HFF-Myc (cell line): Measurements from ENCODE around the gene TREX2.

Source experiments
- DNase-seq: peaks from one replicate; pipeline ENCODE4 v3.0.0-alpha.2; 2011; ENCODE audit warnings: low read depth; ENCODE audit errors: extremely low read depth
- H3K4me3 ChIP-seq: replicated peaks from 2 replicates; pipeline ENCODE4 v1.5.1; 2011; ENCODE audit warnings: low read depth, mild to moderate bottlenecking, control low read depth, low read length
- TF ChIP-seq, protein P1 (sequence below): IDR thresholded peaks from 2 replicates; pipeline ENCODE4 v1.5.1; 2012; ENCODE audit warnings: mild to moderate bottlenecking, low read depth, low read length, control low read depth; ENCODE audit errors: missing control alignments

The TREX2 gene

DNA sequence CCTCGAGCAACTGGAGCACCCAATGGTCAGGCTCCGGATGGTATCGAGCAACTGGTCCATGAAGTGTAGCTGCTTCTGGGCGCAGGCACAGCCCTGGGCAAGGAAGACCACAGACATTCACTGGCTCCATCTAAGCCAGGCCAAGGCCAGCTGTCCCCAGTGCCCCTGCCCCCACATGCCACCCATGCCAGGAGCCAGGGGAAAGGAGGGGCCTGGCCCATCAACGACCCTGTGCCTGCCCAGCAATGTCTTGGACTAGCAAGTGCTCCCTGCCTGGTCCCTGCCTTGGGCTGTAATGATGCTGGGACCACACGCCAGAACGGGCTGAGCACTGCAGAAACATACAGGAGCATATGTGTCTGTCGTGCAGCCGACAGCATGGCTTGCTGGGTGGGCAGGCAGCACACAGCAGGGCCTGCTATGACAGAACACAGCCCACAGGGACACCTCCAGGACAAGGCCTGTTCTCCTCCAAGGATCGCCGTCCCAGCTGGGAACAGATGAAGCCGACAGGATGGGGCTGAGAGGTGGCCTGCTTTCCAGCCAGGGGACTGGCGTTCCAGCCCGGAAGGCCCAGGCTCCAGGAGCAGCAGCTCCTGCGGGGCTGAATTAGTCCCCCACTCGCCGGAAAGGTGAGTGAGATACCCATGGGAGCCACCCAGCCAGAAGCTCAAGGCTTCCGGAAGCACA lies 11.4 kb upstream of the TREX2 start:
- TF ChIP-seq, protein P1, sequence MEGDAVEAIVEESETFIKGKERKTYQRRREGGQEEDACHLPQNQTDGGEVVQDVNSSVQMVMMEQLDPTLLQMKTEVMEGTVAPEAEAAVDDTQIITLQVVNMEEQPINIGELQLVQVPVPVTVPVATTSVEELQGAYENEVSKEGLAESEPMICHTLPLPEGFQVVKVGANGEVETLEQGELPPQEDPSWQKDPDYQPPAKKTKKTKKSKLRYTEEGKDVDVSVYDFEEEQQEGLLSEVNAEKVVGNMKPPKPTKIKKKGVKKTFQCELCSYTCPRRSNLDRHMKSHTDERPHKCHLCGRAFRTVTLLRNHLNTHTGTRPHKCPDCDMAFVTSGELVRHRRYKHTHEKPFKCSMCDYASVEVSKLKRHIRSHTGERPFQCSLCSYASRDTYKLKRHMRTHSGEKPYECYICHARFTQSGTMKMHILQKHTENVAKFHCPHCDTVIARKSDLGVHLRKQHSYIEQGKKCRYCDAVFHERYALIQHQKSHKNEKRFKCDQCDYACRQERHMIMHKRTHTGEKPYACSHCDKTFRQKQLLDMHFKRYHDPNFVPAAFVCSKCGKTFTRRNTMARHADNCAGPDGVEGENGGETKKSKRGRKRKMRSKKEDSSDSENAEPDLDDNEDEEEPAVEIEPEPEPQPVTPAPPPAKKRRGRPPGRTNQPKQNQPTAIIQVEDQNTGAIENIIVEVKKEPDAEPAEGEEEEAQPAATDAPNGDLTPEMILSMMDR: no peak
- no peak for DNase-seq
- no peak overlapping the region for H3K4me3 ChIP-seq

DNA sequence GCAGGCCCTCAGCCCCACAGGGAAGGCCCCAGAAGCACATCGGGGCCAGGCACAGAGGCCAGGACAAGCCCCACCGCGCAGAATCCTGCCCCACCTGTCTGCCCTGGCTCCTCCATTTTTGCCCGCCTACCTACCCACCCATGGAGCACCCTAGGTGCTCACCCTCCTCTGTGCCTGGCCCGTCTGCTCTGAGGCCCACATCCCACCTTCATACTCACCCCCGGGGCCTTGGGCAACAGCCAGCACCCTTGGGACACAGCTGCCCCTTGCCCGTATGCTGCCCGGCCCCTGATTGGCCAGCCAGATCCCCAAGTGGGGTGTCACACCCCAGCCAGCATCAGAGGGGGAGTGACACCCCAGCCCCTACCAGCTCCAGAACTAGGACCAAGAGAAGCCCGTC lies 10.8 kb upstream of the TREX2 start:
- TF ChIP-seq, protein P1: no peak
- DNase-seq: no peak

DNA sequence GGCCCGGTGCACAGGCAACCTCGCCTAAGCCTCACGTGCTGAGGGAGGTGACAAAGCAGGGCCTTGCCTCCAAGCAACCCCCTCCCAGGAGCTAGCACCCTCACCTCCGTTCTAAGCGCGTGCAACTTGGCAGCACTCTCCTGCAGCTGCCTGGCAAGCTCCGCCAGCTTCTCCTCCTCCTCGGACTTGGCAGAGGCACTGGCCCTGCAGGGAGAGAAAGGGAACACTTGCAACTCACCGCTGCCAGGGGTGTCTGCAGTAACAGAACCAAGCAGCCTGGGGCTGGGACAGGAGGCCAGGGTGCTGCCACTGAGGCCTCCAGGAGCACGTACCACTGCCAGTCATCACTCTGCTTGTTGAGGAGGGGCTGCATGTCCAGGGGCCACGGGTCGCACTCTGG lies 10.3 kb upstream of the TREX2 start:
- TF ChIP-seq, protein P1: no peak
- H3K4me3 ChIP-seq: no peak overlapping the region
- DNase-seq: no peak

More for the DNA sequence above, 10.8 kb upstream of the TREX2 start:
- no peak overlapping the region for H3K4me3 ChIP-seq

DNA sequence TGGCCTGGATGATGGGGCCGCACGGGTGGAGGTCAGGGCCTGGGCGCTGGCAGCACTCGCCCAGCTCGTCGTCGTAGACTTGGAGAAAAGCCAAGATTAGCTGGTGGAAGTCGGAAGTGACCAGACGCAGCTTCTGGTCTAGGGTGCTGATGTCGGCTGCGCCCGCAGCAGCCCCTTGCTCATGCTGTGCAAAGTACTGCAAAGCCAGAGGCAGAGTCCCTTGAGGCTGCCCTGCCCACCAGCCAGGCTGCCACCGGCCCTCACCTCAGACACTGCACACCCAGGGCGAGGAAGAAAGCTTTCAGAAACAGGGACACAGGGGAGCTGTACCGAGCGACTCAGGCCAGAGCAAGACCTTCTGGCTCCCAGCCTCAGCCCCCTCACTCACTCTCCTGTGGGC lies 9.7 kb upstream of the TREX2 start:
- TF ChIP-seq, protein P1: no peak
- no peak for DNase-seq
- no peak overlapping the region for H3K4me3 ChIP-seq

DNA sequence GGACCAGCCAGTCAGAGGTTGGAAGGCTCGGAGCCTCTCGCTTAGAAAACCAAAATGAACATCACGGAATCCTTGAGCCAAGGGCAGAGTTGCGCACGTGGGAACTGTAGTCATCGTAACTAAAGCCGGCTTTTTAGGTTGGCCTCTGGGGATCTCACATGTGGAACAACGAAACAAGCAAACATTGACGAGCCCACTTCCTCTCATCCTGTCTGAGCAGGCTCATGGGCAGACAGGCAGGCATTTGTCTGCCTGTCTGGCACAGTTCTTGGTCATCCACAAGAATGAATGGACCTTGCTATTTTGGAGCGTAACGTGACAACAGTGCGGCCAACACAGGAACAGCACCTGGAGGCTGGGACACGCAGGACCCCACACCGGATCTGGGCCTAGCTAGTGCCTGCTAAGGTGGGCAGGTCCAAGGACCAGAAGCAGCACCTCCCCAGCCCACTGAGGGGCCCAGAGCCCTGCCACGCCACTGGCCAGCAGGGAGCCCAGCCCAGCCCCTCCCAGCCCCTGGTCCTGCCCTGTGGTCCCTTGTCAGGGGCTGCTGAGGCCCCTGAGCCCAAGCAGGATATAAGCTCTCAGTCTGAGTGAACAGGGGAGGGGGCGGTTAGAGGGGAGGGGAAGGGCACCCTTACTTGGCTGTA lies 9.2 kb upstream of the TREX2 start:
- DNase-seq: no peak
- no peak overlapping the region for H3K4me3 ChIP-seq
- TF ChIP-seq, protein P1: no peak

DNA sequence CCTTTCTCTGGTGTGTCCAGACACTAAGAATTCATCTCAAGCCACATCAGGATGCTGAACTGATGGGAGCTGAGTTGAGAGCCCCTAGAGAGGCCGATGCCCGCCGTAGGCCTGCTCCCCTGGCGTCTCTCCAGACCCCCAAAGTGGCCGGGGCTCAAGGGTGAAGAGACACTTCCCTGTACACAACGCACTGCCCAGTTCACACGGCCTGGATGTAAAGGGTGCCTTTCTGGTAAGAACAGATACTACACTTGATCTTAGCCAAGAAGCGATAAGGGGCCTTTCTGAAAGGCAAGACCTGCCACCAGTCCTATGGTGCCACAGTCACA lies 5.1 kb upstream of the TREX2 start:
- TF ChIP-seq, protein P1: no peak
- no peak for DNase-seq
- H3K4me3 ChIP-seq: no peak overlapping the region
